ENCODE measurements around the gene CNNM3.

DNA sequence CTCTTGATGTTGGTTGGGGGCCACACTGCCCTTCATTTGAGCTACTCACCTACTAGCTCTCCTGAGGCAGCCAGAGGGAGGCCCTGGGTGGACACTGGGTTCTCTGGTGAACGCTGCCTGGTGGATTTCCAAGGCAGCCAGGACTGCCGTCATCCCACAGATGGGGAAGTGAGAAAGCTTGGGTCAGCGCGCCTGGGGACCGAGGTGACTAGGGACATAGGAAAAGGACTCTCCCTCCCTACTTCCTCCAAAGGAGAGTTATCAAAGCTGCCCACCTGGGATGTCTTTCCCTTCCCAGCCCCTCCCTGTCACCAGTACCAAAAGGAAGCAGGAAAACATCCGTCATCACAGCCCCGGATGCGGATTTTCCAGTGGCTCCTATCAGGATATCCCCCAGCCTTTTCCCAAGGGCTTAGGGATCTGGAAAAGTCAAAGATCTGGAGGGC, 57.6 kb downstream of the CNNM3 start:
- no peak for TF ChIP-seq CTCF (tag by site-specific recombination; IDR thresholded peaks at IDR 0.05)
- TF ChIP-seq ZNF623 (tag by site-specific recombination; IDR thresholded peaks at IDR 0.05) = no peak
- TF ChIP-seq, protein P1, sequence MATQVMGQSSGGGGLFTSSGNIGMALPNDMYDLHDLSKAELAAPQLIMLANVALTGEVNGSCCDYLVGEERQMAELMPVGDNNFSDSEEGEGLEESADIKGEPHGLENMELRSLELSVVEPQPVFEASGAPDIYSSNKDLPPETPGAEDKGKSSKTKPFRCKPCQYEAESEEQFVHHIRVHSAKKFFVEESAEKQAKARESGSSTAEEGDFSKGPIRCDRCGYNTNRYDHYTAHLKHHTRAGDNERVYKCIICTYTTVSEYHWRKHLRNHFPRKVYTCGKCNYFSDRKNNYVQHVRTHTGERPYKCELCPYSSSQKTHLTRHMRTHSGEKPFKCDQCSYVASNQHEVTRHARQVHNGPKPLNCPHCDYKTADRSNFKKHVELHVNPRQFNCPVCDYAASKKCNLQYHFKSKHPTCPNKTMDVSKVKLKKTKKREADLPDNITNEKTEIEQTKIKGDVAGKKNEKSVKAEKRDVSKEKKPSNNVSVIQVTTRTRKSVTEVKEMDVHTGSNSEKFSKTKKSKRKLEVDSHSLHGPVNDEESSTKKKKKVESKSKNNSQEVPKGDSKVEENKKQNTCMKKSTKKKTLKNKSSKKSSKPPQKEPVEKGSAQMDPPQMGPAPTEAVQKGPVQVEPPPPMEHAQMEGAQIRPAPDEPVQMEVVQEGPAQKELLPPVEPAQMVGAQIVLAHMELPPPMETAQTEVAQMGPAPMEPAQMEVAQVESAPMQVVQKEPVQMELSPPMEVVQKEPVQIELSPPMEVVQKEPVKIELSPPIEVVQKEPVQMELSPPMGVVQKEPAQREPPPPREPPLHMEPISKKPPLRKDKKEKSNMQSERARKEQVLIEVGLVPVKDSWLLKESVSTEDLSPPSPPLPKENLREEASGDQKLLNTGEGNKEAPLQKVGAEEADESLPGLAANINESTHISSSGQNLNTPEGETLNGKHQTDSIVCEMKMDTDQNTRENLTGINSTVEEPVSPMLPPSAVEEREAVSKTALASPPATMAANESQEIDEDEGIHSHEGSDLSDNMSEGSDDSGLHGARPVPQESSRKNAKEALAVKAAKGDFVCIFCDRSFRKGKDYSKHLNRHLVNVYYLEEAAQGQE (tag by site-specific recombination; IDR thresholded peaks at IDR 0.05) = no peak
- TF ChIP-seq ZNF10 (tag by site-specific recombination; IDR thresholded peaks at IDR 0.05) = no peak
- no peak for TF ChIP-seq ZFP3 (tag by site-specific recombination; IDR thresholded peaks at IDR 0.05; ENCODE audit: low read depth)
- TF ChIP-seq, protein P2, sequence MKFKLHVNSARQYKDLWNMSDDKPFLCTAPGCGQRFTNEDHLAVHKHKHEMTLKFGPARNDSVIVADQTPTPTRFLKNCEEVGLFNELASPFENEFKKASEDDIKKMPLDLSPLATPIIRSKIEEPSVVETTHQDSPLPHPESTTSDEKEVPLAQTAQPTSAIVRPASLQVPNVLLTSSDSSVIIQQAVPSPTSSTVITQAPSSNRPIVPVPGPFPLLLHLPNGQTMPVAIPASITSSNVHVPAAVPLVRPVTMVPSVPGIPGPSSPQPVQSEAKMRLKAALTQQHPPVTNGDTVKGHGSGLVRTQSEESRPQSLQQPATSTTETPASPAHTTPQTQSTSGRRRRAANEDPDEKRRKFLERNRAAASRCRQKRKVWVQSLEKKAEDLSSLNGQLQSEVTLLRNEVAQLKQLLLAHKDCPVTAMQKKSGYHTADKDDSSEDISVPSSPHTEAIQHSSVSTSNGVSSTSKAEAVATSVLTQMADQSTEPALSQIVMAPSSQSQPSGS (tag by site-specific recombination; IDR thresholded peaks at IDR 0.05; ENCODE audit: low read depth) = no peak
- TF ChIP-seq, protein P3, sequence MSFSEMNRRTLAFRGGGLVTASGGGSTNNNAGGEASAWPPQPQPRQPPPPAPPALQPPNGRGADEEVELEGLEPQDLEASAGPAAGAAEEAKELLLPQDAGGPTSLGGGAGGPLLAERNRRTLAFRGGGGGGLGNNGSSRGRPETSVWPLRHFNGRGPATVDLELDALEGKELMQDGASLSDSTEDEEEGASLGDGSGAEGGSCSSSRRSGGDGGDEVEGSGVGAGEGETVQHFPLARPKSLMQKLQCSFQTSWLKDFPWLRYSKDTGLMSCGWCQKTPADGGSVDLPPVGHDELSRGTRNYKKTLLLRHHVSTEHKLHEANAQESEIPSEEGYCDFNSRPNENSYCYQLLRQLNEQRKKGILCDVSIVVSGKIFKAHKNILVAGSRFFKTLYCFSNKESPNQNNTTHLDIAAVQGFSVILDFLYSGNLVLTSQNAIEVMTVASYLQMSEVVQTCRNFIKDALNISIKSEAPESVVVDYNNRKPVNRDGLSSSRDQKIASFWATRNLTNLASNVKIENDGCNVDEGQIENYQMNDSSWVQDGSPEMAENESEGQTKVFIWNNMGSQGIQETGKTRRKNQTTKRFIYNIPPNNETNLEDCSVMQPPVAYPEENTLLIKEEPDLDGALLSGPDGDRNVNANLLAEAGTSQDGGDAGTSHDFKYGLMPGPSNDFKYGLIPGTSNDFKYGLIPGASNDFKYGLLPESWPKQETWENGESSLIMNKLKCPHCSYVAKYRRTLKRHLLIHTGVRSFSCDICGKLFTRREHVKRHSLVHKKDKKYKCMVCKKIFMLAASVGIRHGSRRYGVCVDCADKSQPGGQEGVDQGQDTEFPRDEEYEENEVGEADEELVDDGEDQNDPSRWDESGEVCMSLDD (tag by site-specific recombination; IDR thresholded peaks at IDR 0.05) = no peak
